ENCODE data around the gene TMTC1. TPM values are rescaled to one million over a fixed set of nuclear protein-coding genes. Genes with fewer than 3 reads are reported as not detected.

TMTC1 gene
- total and polyA plus RNA-seq, 9 of the 15 experiments (the other 6 are each of a cell fraction or from before 2014, with no cell fraction given): under 0.01 to 0.18 (median 0.06) TPM; not detected in 2

DNA sequence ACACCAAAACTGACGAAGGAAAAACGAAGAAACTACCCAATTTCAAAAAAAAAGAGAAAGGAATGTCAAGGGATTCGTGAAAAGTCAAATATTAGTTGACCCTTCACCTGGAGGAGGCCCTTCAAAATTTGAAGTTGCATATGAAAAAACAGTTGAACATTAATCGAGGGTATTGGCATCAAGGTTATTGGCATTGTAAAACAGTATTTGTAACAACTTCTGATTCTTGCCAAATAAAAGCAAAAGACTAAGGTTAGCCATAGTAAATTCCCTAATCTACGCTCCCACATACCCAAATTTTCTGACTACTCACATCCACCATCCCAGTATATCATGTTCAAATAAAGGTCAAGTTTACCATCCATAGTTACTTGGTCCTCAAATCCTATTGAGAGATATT is 118.6 kb downstream of the TMTC1 start:
- no peak overlapping the region for H3K4me3 ChIP-seq
- H3K4me2 ChIP-seq (ENCODE audit: insufficient read depth, low read length): no peak overlapping the region
- DNase-seq (ENCODE audit: extremely low read depth in 1 of 4, low spot score in 3 of 4) (no peak), FAIRE-seq (no peak), ATAC-seq (no peak)
- no peaks in the 10 kb centered on the region for H3K9me3 ChIP-seq (replicated peaks; ENCODE audit: control insufficient read depth, insufficient read depth, low read depth, low read length)
- H3K27ac ChIP-seq (ENCODE audit: extremely low read depth, low read depth, low read length): no peak overlapping the region
- ChIA-PET CTCF (ENCODE audit: low intra/inter-chr PET ratio) (no interaction called here), POLR2A (no interaction called here)
- H3K9ac ChIP-seq (ENCODE audit: insufficient read depth in 1 of 2, low read depth in 2 of 2, low read length in 2 of 2): no peak overlapping the region
- no peaks in the 10 kb centered on the region for H3K9me1 ChIP-seq (ENCODE audit: control insufficient read depth, insufficient read depth, low read length)
- no peaks in the 10 kb centered on the region for H4K20me1 ChIP-seq (replicated peaks; ENCODE audit: control insufficient read depth, insufficient read depth, low read length)
- in situ Hi-C loops (cut with MboI): no loop called here
- H3K79me2 ChIP-seq (ENCODE audit: control insufficient read depth, insufficient read depth, low read length): no peaks in the 10 kb centered on the region
- intact Hi-C loops (cut with micrococcal nuclease): no loop called here
- BruUV-seq (replicated peaks): no TSS peak
- no peak for TF ChIP-seq FIP1L1 (IDR thresholded peaks at IDR 0.05; ENCODE audit: low read depth, low read length, poor library complexity, severe bottlenecking)
- TF ChIP-seq NONO (IDR thresholded peaks at IDR 0.05; ENCODE audit: low read depth in 2 of 2, low read length in 1 of 2): no peak
- TF ChIP-seq, protein P1, sequence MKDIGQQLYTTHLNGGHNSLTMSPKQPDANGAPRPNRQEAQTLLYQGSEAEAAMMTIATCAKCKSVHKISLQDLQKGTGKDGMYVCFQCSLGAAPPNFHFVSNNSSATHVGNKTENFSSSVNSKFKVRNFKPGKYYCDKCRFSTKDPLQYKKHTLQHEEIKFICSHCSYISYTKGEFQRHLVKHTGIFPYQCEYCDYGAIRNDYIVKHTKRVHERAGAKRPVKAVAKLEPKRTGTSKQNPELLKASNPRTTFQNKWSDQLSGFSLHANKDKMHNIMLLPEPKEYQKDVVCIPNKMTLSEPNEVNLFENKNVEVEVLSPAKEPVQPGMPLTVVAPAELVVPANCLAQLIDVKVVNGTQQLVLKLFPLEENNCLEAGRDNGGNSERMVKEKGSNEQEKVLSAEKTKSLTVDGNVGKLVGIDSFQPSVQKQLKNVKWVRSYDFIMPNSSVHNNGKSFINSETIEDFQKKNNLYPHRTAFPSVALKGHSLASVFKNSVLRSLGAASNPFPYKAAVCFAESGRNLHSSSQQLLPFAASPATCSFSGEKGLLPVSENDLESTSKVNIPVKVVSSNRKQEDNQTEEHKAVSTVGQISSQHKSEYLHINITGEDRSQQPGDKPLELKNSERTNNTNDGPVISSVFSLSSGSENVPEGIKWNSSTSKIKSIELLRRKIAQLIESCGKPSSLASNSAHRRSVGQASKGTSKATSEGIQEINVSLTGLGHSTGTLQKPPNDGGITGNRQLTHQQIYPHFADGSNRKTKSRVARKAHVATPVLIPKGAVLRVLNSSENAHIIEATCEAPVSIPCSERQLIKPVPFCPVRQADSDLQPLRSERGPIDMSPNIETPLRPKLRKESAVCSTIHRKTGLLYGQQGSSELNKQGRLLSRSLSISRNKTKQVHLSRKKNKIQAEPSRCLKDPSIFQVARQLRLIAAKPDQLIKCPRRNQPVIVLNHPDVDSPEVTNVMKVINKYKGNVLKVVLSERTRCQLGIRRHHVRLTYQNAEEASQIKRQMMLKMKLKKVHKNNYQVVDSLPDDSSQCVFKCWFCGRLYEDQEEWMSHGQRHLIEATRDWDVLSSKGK (CRISPR knock-in tag; IDR thresholded peaks at IDR 0.05): no peak
- no peak for TF ChIP-seq SAFB (IDR thresholded peaks at IDR 0.05; ENCODE audit: borderline replicate concordance, low read depth, low read length)
- TF ChIP-seq ZFP30 (CRISPR knock-in tag; IDR thresholded peaks at IDR 0.05; ENCODE audit: borderline replicate concordance): no peak
- TF ChIP-seq ZKSCAN1 (IDR thresholded peaks at IDR 0.05; ENCODE audit: low read depth, low read length): no peak
- TF ChIP-seq, protein P2, sequence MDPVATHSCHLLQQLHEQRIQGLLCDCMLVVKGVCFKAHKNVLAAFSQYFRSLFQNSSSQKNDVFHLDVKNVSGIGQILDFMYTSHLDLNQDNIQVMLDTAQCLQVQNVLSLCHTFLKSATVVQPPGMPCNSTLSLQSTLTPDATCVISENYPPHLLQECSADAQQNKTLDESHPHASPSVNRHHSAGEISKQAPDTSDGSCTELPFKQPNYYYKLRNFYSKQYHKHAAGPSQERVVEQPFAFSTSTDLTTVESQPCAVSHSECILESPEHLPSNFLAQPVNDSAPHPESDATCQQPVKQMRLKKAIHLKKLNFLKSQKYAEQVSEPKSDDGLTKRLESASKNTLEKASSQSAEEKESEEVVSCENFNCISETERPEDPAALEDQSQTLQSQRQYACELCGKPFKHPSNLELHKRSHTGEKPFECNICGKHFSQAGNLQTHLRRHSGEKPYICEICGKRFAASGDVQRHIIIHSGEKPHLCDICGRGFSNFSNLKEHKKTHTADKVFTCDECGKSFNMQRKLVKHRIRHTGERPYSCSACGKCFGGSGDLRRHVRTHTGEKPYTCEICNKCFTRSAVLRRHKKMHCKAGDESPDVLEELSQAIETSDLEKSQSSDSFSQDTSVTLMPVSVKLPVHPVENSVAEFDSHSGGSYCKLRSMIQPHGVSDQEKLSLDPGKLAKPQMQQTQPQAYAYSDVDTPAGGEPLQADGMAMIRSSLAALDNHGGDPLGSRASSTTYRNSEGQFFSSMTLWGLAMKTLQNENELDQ (CRISPR knock-in tag; IDR thresholded peaks at IDR 0.05; ENCODE audit: borderline replicate concordance): no peak
- no peak for TF ChIP-seq E2F3 (CRISPR knock-in tag; IDR thresholded peaks at IDR 0.05)
- no peak for TF ChIP-seq ILK (tag; IDR thresholded peaks at IDR 0.05; ENCODE audit: borderline replicate concordance, low read depth)
- no peak for TF ChIP-seq HMGN3 (IDR thresholded peaks at IDR 0.05; ENCODE audit: borderline replicate concordance, extremely low read depth, insufficient read length, low read depth, low read length)
- TF ChIP-seq, protein P3, sequence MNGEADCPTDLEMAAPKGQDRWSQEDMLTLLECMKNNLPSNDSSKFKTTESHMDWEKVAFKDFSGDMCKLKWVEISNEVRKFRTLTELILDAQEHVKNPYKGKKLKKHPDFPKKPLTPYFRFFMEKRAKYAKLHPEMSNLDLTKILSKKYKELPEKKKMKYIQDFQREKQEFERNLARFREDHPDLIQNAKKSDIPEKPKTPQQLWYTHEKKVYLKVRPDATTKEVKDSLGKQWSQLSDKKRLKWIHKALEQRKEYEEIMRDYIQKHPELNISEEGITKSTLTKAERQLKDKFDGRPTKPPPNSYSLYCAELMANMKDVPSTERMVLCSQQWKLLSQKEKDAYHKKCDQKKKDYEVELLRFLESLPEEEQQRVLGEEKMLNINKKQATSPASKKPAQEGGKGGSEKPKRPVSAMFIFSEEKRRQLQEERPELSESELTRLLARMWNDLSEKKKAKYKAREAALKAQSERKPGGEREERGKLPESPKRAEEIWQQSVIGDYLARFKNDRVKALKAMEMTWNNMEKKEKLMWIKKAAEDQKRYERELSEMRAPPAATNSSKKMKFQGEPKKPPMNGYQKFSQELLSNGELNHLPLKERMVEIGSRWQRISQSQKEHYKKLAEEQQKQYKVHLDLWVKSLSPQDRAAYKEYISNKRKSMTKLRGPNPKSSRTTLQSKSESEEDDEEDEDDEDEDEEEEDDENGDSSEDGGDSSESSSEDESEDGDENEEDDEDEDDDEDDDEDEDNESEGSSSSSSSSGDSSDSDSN (IDR thresholded peaks at IDR 0.05; ENCODE audit: borderline replicate concordance in 1 of 2, low read depth in 2 of 2, low read length in 2 of 2): no peak
- H3K36me3 ChIP-seq (ENCODE audit: control insufficient read depth, insufficient read depth, low read length): no peaks in the 10 kb centered on the region
- under 1% methylated on average over 5 of the region's 5 CpGs for WGBS (ENCODE audit: insufficient coverage, low coverage, missing lambda C conversion rate)
- H2AFZ ChIP-seq (ENCODE audit: low read depth, low read length): no peak overlapping the region
- H3K4me1 ChIP-seq (replicated peaks in 1 of 2; ENCODE audit: control insufficient read depth in 2 of 2, insufficient read depth in 2 of 2, low read length in 2 of 2): no peaks in the 10 kb centered on the region
- H3K27me3 ChIP-seq (ENCODE audit: control insufficient read depth in 2 of 2, insufficient read depth in 2 of 2, low read length in 2 of 2): no peaks in the 10 kb centered on the region; a peak in 1 of 5 replicates

Measured in K562 (cell line).